Mucosa of rectum (tissue), 2 donors: ENCODE results near the gene ATG5.
"Not testable (repeated sequence)": the region's sequence is repeated elsewhere in the genome, so short reads cannot be mapped to it uniquely, and the experiment has no call there.

Source experiments
- H3K27ac ChIP-seq, 2 donors: one replicate each; pipeline ENCODE4 v1.7.0; 2013; ENCODE audit warnings: inconsistent platforms in 2 of 2, low read depth in 2 of 2, low read length in 2 of 2
- H3K27me3 ChIP-seq, 2 donors: one replicate each; pipeline ENCODE4 v1.7.0; 2013; ENCODE audit warnings: low read length in 2 of 2; ENCODE audit not compliant: control insufficient read depth in 2 of 2, insufficient read depth in 2 of 2
- H3K36me3 ChIP-seq, 2 donors: one replicate each; pipeline ENCODE4 v1.7.0; 2013; ENCODE audit warnings: low read length in 2 of 2; ENCODE audit not compliant: control insufficient read depth in 2 of 2, insufficient read depth in 2 of 2
- H3K4me1 ChIP-seq, 2 donors: one replicate each; pipeline ENCODE4 v1.7.0; 2013; ENCODE audit warnings: low read length in 2 of 2, mild to moderate bottlenecking in 1 of 2; ENCODE audit not compliant: control insufficient read depth in 2 of 2, insufficient read depth in 2 of 2
- H3K4me3 ChIP-seq, 2 donors: one replicate each; pipeline ENCODE4 v1.7.0; 2013; ENCODE audit warnings: low read length in 2 of 2
- H3K9ac ChIP-seq, 2 donors: one replicate each; pipeline ENCODE4 v1.7.0; 2013; ENCODE audit warnings: low read length in 2 of 2, low read depth in 1 of 2, mild to moderate bottlenecking in 1 of 2
- H3K9me3 ChIP-seq, 2 donors: one replicate each; pipeline ENCODE4 v1.7.0; 2013; ENCODE audit warnings: low read length in 2 of 2; ENCODE audit not compliant: control insufficient read depth in 2 of 2
- donor health status: healthy.
- donor health status: Normal muscosa, but diverticular disease.

Gene ATG5

DNA sequence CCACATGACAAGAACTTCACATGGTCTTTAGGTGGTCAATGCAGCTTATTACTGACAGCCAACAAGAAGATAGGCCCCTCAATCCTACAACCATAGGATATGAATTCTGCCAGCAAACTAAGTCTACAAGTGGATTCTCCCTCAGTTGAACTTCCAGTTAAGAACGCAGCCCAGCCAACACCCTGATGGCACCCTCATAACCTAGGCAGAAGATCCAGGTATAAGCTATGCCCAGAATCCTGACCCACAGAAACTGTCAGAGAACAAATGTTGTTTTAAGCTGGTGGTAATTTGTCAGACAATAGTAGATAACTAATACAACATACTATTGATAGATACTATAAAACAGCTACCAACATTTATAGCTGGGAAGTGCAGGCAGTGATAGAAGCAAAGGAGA is 38.8 kb downstream of the ATG5 start:
- H3K27ac ChIP-seq, result no peak overlapping the region
- no peaks in the 10 kb centered on the region for H3K9me3 ChIP-seq
- H3K27me3 ChIP-seq, result no peaks in the 10 kb centered on the region
- H3K36me3 ChIP-seq, result peaks cover 0 to 6% of the 10 kb centered on the region in 2 donors
- H3K4me3 ChIP-seq, result no peak overlapping the region
- no peaks in the 10 kb centered on the region for H3K4me1 ChIP-seq
- H3K9ac ChIP-seq, result no peak overlapping the region

DNA sequence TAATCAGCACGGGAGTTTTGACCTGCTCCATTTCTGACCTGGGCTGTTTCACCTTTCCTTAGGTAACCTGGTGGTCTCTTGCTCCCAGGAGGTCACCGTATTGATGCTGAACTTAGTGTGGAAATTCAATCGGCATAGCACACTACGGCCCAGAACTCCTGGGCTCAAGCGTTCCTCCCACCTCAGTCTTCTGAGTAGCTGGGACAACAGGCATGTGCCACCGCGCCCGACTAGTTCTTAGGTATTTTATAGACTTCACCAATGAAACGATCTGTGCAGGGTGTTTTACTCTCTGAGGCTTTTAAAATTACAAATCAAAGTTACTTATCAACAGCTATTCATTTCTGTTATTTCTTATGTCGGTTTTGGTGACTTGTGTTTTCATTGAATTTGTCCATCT is 42.1 kb downstream of the ATG5 start:
- no peaks in the 10 kb centered on the region for H3K4me1 ChIP-seq
- H3K27me3 ChIP-seq, result no peaks in the 10 kb centered on the region
- peaks cover 5 to 8% of the 10 kb centered on the region in 2 donors for H3K36me3 ChIP-seq
- no peak overlapping the region for H3K9ac ChIP-seq
- no peaks in the 10 kb centered on the region for H3K9me3 ChIP-seq
- H3K4me3 ChIP-seq, result no peak overlapping the region
- no peak overlapping the region for H3K27ac ChIP-seq

DNA sequence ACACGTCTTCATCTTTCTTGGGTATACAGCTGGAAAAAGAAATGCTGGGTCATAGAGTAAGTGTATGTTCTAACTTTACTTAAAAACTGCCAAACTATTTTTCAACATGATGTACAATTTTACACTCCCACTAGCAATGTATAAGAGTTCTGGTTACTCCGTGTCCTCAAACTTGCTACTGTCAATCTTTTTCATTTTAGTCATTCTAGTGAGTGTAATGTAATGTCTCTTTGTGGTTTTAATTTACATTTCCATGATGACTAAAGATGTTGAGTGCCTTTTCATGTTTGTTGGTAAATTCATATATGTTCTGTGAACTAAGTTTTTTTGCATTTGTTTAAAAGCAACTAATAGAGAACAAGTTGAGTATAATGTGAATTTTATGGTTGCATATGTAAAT is 43.9 kb downstream of the ATG5 start:
- H3K4me3 ChIP-seq, result no peak overlapping the region
- H3K9ac ChIP-seq, result no peak overlapping the region
- no peaks in the 10 kb centered on the region for H3K4me1 ChIP-seq
- no peak overlapping the region for H3K27ac ChIP-seq
- no peaks in the 10 kb centered on the region for H3K27me3 ChIP-seq
- no peaks in the 10 kb centered on the region for H3K9me3 ChIP-seq
- H3K36me3 ChIP-seq, result peaks cover 5 to 8% of the 10 kb centered on the region in 2 donors

DNA sequence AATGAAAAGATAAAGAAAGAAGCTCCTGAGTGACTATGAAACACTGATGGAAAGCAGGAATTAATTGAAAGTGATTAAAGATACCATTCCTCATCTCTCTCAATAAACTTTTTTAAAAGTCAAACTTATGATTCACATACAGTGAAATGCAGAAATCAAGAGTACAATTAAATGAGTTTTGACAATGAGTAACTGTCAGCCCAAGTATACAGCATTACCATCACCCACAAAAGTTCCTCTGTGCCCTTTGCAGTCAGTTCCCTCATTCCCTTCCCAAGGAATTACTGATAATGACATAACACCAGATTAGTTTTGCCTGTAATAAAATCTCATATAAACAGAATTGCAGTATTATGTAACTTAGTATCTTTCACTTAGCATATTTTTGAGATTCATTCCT is 44.5 kb downstream of the ATG5 start:
- no peaks in the 10 kb centered on the region for H3K4me1 ChIP-seq
- H3K9ac ChIP-seq, result no peak overlapping the region
- H3K36me3 ChIP-seq, result peaks cover 5 to 8% of the 10 kb centered on the region in 2 donors
- H3K4me3 ChIP-seq, result no peak overlapping the region
- no peaks in the 10 kb centered on the region for H3K27me3 ChIP-seq
- no peak overlapping the region for H3K27ac ChIP-seq
- no peaks in the 10 kb centered on the region for H3K9me3 ChIP-seq

DNA sequence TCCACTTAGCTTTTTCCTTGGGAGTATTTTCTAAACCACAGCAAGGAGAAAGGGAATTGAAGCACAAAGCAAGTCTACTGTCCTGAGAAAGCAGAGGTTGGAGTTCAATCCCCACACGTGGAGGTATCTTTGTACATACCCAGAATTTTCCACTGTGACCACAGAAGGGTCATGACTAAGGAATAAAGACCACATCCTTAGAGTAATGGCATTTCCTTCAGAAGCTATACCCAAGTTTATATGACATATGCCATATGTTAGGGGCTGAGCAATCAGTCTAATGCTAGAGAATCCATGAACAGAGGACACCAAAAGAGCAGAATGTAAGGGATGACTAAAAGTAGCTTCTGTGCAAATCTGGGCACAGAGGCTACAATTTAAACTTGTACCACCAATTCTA is 46.4 kb downstream of the ATG5 start:
- Histone ChIP-seq H3K27me3 (no peaks in the 10 kb centered on the region), H3K4me3 (no peak overlapping the region), H3K4me1 (no peaks in the 10 kb centered on the region), H3K9ac (no peak overlapping the region), H3K36me3 (peaks cover 5 to 8% of the 10 kb centered on the region in 2 donors), H3K27ac (no peak overlapping the region), H3K9me3 (no peaks in the 10 kb centered on the region)

DNA sequence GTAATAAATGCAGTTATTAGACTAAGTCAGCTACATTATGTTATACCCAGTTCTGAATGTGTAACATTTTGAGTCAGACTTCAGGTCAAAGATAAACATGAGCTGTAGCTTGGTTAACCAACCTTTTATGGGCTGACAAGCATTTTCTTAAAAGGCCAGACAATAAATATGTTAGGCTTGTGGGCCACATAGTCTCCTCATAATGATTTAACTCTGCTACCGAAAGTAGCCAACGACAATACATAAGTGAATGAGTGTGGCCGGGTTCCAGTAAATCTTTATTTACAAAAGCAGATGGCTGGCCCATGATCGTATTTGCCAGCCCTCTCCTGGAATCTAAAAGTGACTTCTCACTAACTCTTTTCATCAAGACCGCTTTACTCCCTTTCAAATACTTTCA is 49.9 kb downstream of the ATG5 start:
- H3K27ac ChIP-seq, result no peak overlapping the region

DNA sequence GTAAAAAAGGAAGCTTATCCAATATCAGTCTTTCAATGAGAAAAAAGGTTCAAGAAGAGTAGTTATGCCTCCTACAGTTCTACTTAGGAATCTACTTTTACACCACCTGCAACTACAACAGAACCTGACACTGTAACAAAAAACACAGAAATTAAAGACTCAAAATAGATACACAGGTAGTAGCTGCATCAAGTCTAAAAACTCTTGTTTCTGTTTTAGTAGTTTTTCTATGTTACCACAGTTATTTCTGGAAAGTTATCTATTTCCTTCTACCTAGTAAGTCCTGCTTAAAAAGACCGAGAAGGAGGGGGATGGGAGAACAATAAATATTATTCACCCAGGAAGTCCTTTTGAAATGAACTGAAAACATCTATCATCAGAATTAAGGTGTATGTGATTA is 52.5 kb downstream of the ATG5 start:
- no peak overlapping the region for H3K27ac ChIP-seq
- no peaks in the 10 kb centered on the region for H3K9me3 ChIP-seq
- H3K9ac ChIP-seq, result no peak overlapping the region
- no peak overlapping the region for H3K4me3 ChIP-seq
- H3K36me3 ChIP-seq, result no peaks in the 10 kb centered on the region
- peaks cover 0 to 2% of the 10 kb centered on the region in 2 donors for H3K4me1 ChIP-seq
- no peaks in the 10 kb centered on the region for H3K27me3 ChIP-seq

More for the DNA sequence above, 49.9 kb downstream of the ATG5 start:
- Histone ChIP-seq H3K4me3 (no peak overlapping the region), H3K4me1 (peaks cover 0 to 2% of the 10 kb centered on the region in 2 donors), H3K9me3 (no peaks in the 10 kb centered on the region), H3K9ac (no peak overlapping the region), H3K36me3 (peaks cover 5 to 8% of the 10 kb centered on the region in 2 donors), H3K27me3 (no peaks in the 10 kb centered on the region)

DNA sequence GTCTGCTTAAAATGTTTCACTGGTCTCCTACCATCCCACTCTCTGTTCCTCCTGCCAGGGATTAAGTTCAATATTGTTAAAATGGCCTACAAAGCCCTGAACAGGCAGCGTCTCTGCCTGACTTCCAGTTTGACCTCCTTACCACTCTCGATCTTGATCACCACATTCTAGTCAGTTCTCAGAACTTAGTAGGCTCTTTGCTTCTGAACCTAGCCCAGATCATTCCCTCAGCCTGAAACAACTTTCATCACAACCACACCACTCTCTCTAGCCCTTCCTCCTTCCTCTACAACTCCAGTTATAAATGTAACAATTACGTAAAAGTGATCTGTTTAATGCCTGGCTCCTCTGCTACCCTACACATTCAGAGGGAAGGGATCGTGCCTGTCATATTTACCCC is 53.3 kb downstream of the ATG5 start:
- H3K4me1 ChIP-seq, result peaks cover 0 to 2% of the 10 kb centered on the region in 2 donors
- H3K4me3 ChIP-seq, result no peak overlapping the region
- no peaks in the 10 kb centered on the region for H3K9me3 ChIP-seq
- no peaks in the 10 kb centered on the region for H3K36me3 ChIP-seq
- no peak overlapping the region for H3K9ac ChIP-seq
- H3K27ac ChIP-seq, result no peak overlapping the region
- H3K27me3 ChIP-seq, result no peaks in the 10 kb centered on the region

DNA sequence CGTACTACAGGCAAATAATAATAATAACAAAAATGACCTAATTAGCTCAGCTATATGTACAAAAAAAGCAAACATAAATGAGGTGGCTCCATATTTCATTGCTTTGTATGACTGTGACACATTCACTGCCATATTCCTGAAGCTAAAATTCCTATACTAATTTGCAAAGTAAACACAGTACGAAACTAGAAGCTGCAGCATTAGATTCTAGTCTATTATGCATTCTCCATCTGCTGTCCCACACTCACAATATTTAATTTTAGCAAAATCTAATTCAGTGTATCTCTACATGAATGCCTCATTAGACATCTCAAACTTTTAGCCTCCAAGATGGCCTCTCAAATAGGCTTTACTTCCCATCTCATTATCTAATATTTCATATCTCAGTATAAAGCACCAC is 55.1 kb downstream of the ATG5 start:
- H3K27ac ChIP-seq, result no peak overlapping the region
- no peaks in the 10 kb centered on the region for H3K9me3 ChIP-seq
- H3K9ac ChIP-seq, result no peak overlapping the region
- peaks cover 0 to 2% of the 10 kb centered on the region in 2 donors for H3K4me1 ChIP-seq
- H3K4me3 ChIP-seq, result no peak overlapping the region
- no peaks in the 10 kb centered on the region for H3K36me3 ChIP-seq
- H3K27me3 ChIP-seq, result no peaks in the 10 kb centered on the region

DNA sequence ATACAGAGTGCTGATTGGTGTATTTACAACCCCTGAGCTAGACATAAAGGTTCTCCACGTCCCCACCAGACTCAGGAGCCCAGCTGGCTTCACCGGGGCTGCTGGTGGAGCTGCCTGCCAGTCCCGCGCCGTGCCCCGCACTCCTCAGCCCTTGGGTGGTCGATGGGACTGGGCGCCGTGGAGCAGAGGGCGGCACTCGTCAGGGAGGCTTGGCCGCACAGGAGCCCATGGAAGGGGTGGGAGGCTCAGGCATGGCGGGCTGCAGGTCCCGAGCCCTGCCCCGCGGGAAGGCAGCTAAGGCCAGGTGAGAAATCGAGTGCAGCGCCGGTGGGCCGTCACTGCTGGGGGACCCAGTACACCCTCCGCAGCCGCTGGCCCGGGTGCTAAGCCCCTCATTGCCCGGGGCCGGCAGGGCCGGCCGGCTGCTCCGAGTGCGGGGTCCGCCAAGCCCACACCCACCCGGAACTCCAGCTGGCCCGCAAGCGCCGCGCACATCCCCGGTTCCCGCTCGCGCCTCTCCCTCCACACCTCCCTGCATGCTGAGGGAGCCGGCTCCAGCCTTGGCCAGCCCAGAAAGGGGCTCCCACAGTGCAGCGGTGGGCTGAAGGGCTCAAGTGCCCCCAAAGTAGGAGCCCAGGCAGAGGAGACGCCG is 56.2 kb downstream of the ATG5 start:
- not testable (repeated sequence) for H3K4me3 ChIP-seq, H3K27ac ChIP-seq, H3K9ac ChIP-seq, H3K27me3 ChIP-seq, H3K36me3 ChIP-seq, H3K9me3 ChIP-seq, H3K4me1 ChIP-seq

DNA sequence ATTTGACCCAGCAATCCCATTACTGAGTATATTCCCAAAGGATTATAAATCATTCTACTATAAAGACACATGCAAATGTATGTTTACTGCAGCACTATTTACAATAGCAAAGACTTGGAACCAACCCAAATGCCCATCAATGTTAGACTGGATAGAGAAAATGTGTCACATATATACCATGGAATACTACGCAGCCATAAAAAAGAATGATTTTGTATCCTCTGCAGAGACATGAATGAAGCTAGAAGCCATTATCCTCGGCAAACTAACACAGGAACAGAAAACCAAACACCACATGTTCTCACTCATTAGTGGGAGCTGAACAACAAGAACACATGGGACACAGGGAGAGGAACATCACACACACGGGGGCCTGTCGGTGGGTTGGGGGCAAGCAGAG is 57.1 kb downstream of the ATG5 start:
- not testable (repeated sequence) for H3K36me3 ChIP-seq, H3K27ac ChIP-seq, H3K27me3 ChIP-seq, H3K9ac ChIP-seq, H3K4me1 ChIP-seq, H3K4me3 ChIP-seq, H3K9me3 ChIP-seq
